Uterus (tissue), 2 donors: Measurements from ENCODE around the gene JUP.

Source experiments
- CTCF ChIP-seq, 4 experiments: fragments of 200-600 bp in 2 of 4; fragments of 450-650 bp in 2 of 4; sonication (generic) in 2 of 4; IDR thresholded peaks; one replicate each; pipeline ENCODE4 v1.5.1; 2016 to 2019; ENCODE audit warnings: antibody characterized with exemption in 4 of 4, mild to moderate bottlenecking in 2 of 4, moderate library complexity in 1 of 4
- POLR2A ChIP-seq, 2 donors: fragments of 450-650 bp; IDR thresholded peaks; one replicate each; pipeline ENCODE4 v1.6.1; 2016; ENCODE audit warnings: antibody characterized with exemption in 2 of 2, mild to moderate bottlenecking in 1 of 2, moderate library complexity in 1 of 2

DNA sequence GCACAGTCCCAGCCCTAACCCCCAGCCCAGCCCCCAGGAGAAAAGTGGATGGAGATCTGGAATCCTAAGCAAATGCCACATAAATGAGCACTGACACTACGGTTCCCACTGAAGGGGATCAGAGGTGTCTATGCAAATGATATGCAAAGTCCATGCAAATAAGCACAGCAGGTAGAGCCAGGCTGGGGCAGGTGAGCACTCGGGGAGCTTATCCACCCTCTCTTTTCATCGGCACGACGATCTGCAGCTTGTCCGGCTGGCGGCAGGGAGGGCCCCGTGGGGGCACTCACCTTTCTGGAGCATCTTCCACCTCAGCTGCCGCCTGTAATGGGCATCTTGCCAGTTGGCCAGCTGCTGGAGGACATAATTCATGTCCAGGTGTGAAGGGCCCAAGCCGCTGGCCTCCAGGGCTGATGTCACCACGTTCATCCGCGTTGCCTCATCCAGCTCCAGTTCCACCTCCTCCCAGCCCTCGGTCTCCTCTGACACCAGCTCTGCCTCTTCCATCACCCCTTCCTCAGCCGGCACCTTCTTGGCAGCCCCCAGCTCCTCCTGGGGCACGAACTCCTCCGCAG is 61.9 kb downstream of the JUP start:
- no peak for TF ChIP-seq POLR2A (IDR thresholded peaks at IDR 0.05)
- TF ChIP-seq CTCF (IDR thresholded peaks at IDR 0.05): no peak
